Measurements from ENCODE around the gene SGK2.
"Not testable (repeated sequence)": the region's sequence is repeated elsewhere in the genome, so short reads cannot be mapped to it uniquely, and the experiment has no call there.

Gene SGK2

DNA sequence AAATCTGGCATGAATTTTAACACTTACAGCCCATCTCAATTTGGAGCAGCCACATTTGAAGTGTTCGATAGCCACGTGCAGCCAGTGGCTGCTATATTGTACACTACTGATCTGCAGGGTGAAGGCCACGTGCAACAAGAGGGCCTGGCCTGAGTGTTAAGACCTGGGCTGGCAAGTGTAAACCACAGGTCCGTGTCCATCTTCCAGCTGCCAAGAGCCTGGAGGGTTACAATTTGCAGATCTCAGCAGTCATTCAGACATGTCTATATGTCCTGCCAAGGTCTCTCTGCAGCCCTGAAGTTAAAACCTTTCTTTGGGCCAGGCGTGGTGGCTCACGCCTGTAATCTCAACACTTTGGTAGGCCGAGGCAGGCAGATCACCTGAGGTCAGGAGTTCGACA, 14.1 kb downstream of the SGK2 start:
- Histone ChIP-seq H3K9ac (no peak overlapping the region), H4K20me1 (no peaks in the 10 kb centered on the region), H3K4me1 (0 out of 20 replicates have a peak, but pooled peaks cover 0 to 3% (median 0%) of the 10 kb centered on the region in 10 experiments), H3K4me3 (no peak overlapping the region), H3K27ac (no peak overlapping the region), H3K9me3 (replicated peaks in 1 of 11) (no peaks in the 10 kb centered on the region), H3K36me3 (no peaks in the 10 kb centered on the region), H3K4me2 (no peak overlapping the region), H3K27me3 (no peaks in the 10 kb centered on the region)
- TF ChIP-seq Cebpa-rat (IDR thresholded peaks at IDR 0.05) = no peak

DNA sequence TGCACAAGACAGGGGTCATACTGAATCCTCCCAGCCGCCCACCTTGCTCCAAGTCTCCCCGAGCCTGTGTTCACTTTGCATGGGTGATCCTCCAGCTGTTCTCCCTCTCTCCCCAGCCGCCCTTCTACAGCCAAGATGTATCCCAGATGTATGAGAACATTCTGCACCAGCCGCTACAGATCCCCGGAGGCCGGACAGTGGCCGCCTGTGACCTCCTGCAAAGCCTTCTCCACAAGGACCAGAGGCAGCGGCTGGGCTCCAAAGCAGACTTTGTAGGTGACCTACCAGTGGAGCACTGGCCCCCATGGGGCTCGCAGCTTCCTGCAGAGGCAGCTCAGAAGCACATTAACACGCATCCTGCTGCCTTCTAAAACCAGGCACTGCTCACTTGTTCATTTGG, 17.3 kb downstream of the SGK2 start:
- Histone ChIP-seq H3K4me3 (no peak overlapping the region), H3K4me2 (no peak overlapping the region), H3K9me3 (replicated peaks in 1 of 11) (no peaks in the 10 kb centered on the region), H3K27ac (no peak overlapping the region), H3K27me3 (no peaks in the 10 kb centered on the region), H3K36me3 (no peaks in the 10 kb centered on the region), H3K4me1 (0 out of 20 replicates have a peak, but pooled peaks cover 0 to 3% (median 0%) of the 10 kb centered on the region in 10 experiments), H4K20me1 (no peaks in the 10 kb centered on the region), H3K9ac (no peak overlapping the region)
- TF ChIP-seq Cebpa-rat (IDR thresholded peaks at IDR 0.05) = no peak

DNA sequence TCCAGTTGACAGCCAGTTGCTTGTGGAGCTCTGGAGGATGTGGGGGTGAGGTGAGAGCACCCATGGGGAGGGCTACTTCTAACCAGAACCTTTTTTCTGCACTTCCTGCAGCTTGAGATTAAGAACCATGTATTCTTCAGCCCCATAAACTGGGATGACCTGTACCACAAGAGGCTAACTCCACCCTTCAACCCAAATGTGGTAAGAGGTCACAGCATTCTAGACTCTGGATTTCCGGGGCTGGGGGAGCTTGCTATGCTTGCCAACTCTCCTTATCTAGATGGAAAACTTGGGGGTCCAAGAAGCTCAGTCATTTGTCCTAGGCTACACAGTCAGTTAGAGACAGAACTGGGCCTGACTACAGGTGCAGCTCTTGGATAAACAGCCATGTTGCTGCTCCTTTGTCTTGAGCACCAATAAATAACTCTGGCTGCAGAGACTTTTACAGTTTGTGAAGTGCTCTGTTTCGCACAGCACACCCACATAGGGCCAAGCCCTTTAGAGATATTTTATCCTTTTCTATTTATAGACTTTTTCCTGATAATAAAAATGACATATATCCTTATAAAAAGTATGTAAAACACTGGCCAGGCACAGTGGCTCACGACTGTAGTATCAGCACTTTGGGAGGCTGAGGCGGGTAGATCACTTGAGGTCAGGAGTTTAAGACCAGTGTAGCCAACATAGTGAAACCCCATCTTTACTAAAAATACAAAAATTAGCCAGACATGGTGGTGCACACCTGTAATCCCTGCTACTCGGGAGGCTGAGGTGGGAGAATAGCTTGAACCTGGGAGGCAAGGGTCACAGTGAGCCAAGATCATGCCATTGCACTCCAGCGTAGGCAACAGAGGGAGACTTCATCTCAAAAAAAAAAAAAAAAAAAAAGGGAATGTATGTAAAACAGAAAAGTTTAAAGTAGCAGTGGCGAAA, 21.3 kb downstream of the SGK2 start:
- no peaks in the 10 kb centered on the region for H3K27me3 ChIP-seq
- peaks cover 0 to 7% (median 0%) of the 10 kb centered on the region in 10 experiments; a peak in 4 of 20 replicates for H3K4me1 ChIP-seq
- H4K20me1 ChIP-seq = no peaks in the 10 kb centered on the region
- H3K4me3 ChIP-seq = no peak overlapping the region
- H3K36me3 ChIP-seq = no peaks in the 10 kb centered on the region
- TF ChIP-seq Cebpa-rat (IDR thresholded peaks at IDR 0.05) = no peak
- no peak overlapping the region for H3K27ac ChIP-seq
- no peaks in the 10 kb centered on the region for H3K9me3 ChIP-seq (replicated peaks in 1 of 11)
- H3K4me2 ChIP-seq = no peak overlapping the region
- H3K9ac ChIP-seq = no peak overlapping the region

DNA sequence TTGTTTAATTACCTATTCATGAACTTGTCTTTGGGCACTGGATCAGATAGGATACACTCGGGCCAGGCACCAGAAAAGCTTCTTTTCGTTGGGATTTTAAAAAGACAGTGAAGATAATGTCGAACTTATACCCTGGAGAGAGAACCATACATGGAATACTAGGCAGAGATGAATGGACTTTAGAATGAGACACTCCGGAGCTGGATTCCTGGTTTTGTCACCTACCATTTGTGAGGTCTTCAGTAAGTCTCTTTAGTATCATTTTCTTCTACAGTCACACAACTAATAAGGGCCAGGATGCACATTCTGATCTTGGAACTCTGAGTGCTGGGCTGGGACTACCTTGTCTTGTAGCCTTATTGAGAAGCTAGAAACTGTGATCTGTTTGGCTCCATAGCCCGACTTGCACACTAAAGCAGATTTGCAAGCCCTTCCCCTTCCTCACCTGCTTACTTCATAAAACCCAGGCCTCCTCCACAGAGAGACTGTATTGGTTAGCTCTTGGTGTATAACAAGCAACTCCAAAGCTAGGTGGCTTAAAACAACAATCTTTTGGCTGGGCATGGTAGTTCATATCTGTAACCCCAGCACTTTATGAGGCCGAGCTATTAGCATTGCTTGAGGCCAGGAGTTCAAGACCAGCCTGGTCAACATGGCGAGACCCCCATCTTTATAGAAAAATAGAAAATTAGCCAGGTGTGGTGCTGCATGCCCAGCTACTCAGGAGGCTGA, 24.5 kb downstream of the SGK2 start:
- Histone ChIP-seq H3K36me3 (no peaks in the 10 kb centered on the region), H4K20me1 (no peaks in the 10 kb centered on the region), H3K9me3 (replicated peaks in 1 of 11) (no peaks in the 10 kb centered on the region), H3K9ac (no peak overlapping the region), H3K27ac (no peak overlapping the region), H3K4me3 (no peak overlapping the region), H3K4me2 (peak overlapping the region in 2 of 11 experiments; percentile 3 to 14; a peak in 1 of 22 replicates), H3K27me3 (no peaks in the 10 kb centered on the region), H3K4me1 (peaks cover 0 to 7% (median 0%) of the 10 kb centered on the region in 10 experiments; a peak in 4 of 20 replicates)
- TF ChIP-seq Cebpa-rat (IDR thresholded peaks at IDR 0.05) = no peak

DNA sequence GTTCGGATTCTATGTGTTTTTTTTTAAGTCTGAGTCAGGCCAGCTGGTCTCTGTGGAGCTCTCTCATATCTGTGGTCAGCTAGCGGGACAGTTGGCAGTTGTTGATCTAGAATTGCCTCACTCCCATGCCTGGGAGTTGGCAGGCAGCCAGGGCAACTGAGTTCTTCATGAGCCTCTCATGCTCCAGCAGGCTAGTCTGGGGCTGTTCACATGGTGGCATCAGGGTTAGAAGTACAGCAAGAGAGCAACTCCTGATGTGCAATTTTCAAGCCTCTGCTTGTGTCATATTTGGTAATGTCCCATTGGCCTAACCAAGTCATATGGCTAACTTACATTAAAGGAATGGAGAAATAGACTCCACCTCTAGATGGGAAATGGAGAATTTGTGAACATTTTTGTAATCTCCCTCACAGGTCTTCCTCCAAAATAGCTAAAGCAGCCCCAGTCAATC, 25.2 kb downstream of the SGK2 start:
- 0 out of 22 replicates have a peak, but pooled peaks of 1 of the 11 experiments have one; percentile 9 for TF ChIP-seq Cebpa-rat (IDR thresholded peaks at IDR 0.05)
- Histone ChIP-seq H3K4me2 (peak overlapping the region in 4 of 11 experiments; percentile 3 to 23 (median 16); a peak in 3 of 22 replicates), H3K9ac (no peak overlapping the region), H4K20me1 (no peaks in the 10 kb centered on the region), H3K27me3 (no peaks in the 10 kb centered on the region), H3K9me3 (replicated peaks in 1 of 11) (no peaks in the 10 kb centered on the region), H3K36me3 (no peaks in the 10 kb centered on the region), H3K27ac (no peak overlapping the region), H3K4me1 (peaks cover 0 to 7% (median 0%) of the 10 kb centered on the region in 10 experiments; a peak in 4 of 20 replicates), H3K4me3 (no peak overlapping the region)

DNA sequence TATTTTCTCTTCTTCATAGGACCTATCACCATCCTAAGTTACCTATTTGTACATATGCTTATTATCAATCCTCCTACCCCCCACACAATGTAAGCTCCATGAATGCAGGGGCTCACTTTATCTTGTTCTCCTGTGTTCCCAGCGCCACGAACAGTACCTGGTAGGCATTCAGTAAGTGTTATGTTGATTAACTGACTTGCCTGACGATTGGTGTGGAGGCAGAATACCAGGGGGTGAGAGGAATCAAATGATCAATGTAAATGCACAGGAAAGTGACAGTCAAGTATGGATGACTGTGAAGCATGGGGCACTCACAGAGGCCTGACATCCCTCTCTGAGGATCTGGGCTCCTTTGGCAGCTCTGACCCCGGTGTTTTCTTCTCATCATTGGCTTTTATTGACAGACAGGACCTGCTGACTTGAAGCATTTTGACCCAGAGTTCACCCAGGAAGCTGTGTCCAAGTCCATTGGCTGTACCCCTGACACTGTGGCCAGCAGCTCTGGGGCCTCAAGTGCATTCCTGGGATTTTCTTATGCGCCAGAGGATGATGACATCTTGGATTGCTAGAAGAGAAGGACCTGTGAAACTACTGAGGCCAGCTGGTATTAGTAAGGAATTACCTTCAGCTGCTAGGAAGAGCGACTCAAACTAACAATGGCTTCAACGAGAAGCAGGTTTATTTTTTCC, 25.8 kb downstream of the SGK2 start:
- Histone ChIP-seq H3K4me1 (peaks cover 0 to 9% (median 1%) of the 10 kb centered on the region in 10 experiments; a peak in 17 of 20 replicates), H3K9ac (no peak overlapping the region), H3K4me2 (peak overlapping the region in 1 of 11 experiments; percentile 23; a peak in 1 of 22 replicates), H3K4me3 (no peak overlapping the region), H3K9me3 (replicated peaks in 1 of 11) (no peaks in the 10 kb centered on the region), H4K20me1 (no peaks in the 10 kb centered on the region), H3K27ac (no peak overlapping the region), H3K27me3 (no peaks in the 10 kb centered on the region), H3K36me3 (no peaks in the 10 kb centered on the region)
- TF ChIP-seq Cebpa-rat (IDR thresholded peaks at IDR 0.05) = no peak

DNA sequence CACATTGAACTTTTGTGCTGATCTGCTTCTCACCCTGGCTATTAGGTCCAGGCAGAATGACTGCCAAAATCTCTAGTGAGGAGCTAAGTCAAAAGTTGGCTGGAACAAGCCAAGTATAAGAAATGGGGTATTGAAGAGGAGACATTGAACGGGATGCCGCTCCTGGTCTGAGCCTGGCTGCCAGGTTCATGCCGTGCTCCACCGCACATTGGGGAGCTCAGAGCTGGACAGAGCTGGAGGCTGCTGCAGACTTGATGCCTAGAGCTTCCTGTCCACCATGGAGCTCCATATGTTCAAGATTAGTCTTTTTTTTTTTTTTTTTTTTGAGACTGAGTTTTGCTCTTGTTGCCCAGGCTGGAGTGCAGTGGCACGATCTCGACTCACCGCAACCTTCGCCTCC, 27.8 kb downstream of the SGK2 start:
- H4K20me1 ChIP-seq = peaks cover 0 to 3% (median 0%) of the 10 kb centered on the region in 11 experiments; a peak in 2 of 22 replicates
- no peak overlapping the region for H3K27ac ChIP-seq
- no peak overlapping the region for H3K4me3 ChIP-seq
- H3K4me2 ChIP-seq = no peak overlapping the region
- H3K27me3 ChIP-seq = no peaks in the 10 kb centered on the region
- no peak for TF ChIP-seq Cebpa-rat (IDR thresholded peaks at IDR 0.05)
- H3K36me3 ChIP-seq = no peaks in the 10 kb centered on the region
- H3K4me1 ChIP-seq = peaks cover 10 to 19% (median 12%) of the 10 kb centered on the region in 10 experiments
- no peaks in the 10 kb centered on the region for H3K9me3 ChIP-seq (replicated peaks in 1 of 11)
- H3K9ac ChIP-seq = no peak overlapping the region

DNA sequence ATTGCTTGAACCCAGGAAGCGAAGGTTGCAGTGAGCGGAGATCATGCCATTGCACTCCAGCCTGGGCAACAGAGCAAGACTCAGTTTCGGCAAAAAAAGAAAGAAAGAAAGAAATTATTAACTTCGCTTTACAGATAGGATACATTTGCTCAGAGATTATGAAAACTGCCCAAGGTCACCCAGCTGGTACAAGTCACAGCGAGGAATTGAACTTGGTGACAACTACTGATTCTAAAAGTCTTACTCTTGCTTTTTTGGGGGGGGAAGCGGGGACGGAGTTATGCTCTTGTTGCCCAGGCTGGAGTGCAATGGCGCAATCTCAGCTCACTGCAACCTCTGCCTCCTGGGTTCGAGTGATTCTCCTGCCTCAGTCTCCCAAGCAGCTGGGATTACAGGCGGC, 29.7 kb downstream of the SGK2 start:
- not testable (repeated sequence) for H3K27me3 ChIP-seq; H4K20me1 ChIP-seq; H3K4me2 ChIP-seq; H3K4me3 ChIP-seq; H3K36me3 ChIP-seq; H3K27ac ChIP-seq; H3K9me3 ChIP-seq (replicated peaks in 1 of 11); H3K9ac ChIP-seq
- peaks cover 17 to 27% (median 19%) of the 10 kb centered on the region in 10 experiments for H3K4me1 ChIP-seq

All from BLaER1 treated with 17β-estradiol and CSF1 and Interleukin-3, amounts not matched to agents 10 nM and 100 nM (cell line).